Activated CD8-positive, alpha-beta T cell treated with anti-CD3 and anti-CD28 coated beads for 36 hours (primary cell): ENCODE data around the gene SLC29A1. TPM values are rescaled to one million over a fixed set of nuclear protein-coding genes. Genes with fewer than 3 reads are reported as not detected.

Experiments
- ATAC-seq: fragments of 200-7000 bp; cut with Tn5 transposase; one replicate; pipeline ENCODE4 v1.10.0; 2021; ENCODE audit warnings: mild to moderate bottlenecking, moderate library complexity
- CTCF ChIA-PET: fragments of 350-600 bp; sonication (Branson Sonifier 250); formaldehyde crosslinking; loops from one replicate; lab custom pipeline; 2021; ENCODE audit warnings: antibody characterized with exemption; lab: Charles Lee
- POLR2A ChIA-PET: fragments of 350-600 bp; sonication (Branson Sonifier 250); formaldehyde crosslinking; loops from one replicate; lab custom pipeline; 2021; ENCODE audit warnings: antibody characterized with exemption; lab: Charles Lee
- DNase-seq: peaks from one replicate; pipeline ENCODE4 v3.0.0-alpha.2; 2020
- H3K27ac Mint-ChIP-seq: one replicate; pipeline ENCODE4 v1.8.0; 2021; ENCODE audit warnings: mild to moderate bottlenecking, mixed read lengths
- H3K27me3 Mint-ChIP-seq: one replicate; pipeline ENCODE4 v1.8.0; 2021; ENCODE audit warnings: mixed read lengths
- H3K36me3 Mint-ChIP-seq: one replicate; pipeline ENCODE4 v1.8.0; 2021; ENCODE audit warnings: low read depth, mixed read lengths
- H3K4me1 Mint-ChIP-seq: one replicate; pipeline ENCODE4 v1.8.0; 2021; ENCODE audit warnings: low read depth, mixed read lengths
- H3K4me3 Mint-ChIP-seq: one replicate; pipeline ENCODE4 v1.8.0; 2021; ENCODE audit warnings: mild to moderate bottlenecking, moderate library complexity, mixed read lengths
- H3K9me3 Mint-ChIP-seq: one replicate; pipeline ENCODE4 v1.8.0; 2021; ENCODE audit warnings: mixed read lengths
- CTCF ChIP-seq: fragments of 200-600 bp; IDR thresholded peaks from one replicate; pipeline ENCODE4 v1.8.0; 2022; ENCODE audit warnings: antibody characterized with exemption, mild to moderate bottlenecking
- intact Hi-C: fragments of 100-400 bp; cut with micrococcal nuclease; formaldehyde crosslinking; loops from one replicate; pipeline ENCODE4 v1.10.0; 2022
- total RNA-seq, 2 experiments: library from RNA; stranded (reverse); gene quantifications; one replicate each; pipeline ENCODE4 v1.2.3, GENCODE V29; 2021

Gene SLC29A1
- total RNA-seq, 2 experiments from 2014 or later, result 56.1 to 57.4 TPM

DNA sequence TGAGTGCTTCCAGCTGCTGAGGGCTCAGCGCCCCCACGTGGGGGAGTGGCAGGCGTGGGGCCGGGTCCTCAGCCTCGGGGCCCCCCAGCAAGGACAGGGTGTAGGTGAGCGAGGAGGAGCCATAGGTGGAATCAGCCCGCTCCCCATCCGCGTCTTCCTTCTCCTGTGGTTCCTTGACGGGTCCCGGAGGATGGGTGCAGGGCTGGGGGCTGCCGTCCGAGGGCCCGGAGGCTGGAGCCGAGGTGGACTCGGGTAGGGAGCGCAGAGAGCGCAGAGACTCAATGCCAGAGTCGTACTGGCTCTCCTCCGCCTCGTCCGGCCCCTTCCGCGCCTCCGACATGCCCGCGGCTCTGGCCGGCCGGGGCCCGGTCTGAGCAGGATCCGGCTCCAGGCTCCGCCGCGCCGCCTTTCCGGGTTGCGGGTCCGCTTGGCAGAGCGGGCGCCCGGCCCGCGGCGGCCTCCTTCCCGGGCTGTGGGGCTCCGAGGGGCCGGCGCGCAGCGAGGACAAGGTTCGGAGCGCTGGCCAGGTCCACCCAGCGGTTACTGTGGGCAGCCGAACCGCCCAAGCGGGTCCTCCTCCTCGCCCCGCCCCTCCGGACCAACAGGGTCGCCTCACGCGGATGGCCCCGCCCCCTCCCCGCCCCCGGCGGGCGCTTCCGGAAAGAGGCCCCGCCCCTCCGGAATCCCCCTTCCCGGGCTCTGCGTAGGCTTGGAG, 41.8 kb downstream of the SLC29A1 start, which contains the start of gene NFKBIE:
Gene NFKBIE, minus strand, starts transcription at position 545 of the 715 bp plus-strand sequence. Its CDS starts 205 bp downstream, at position 340.
- peaks cover 32% of the 10 kb centered on the region for H3K36me3 Mint-ChIP-seq
- intact Hi-C loops, result loop anchor here (5.0 kb wide), 1 partner anchor 192 kb away; no protein-coding TSS in a partner anchor
- no peaks in the 10 kb centered on the region for H3K9me3 Mint-ChIP-seq
- peak within 1 kb of the TSS; percentile 95 for H3K27ac Mint-ChIP-seq
- peak; percentile 49 for TF ChIP-seq CTCF
- peaks cover 51% of the 10 kb centered on the region for H3K4me1 Mint-ChIP-seq
- peak within 1 kb of the TSS; percentile 95 for H3K4me3 Mint-ChIP-seq
- CTCF ChIA-PET, result interaction anchor here (0.7 to 6.5 kb wide), 9 partner anchors 9 to 93 kb away, joined by 3 to 182 read pairs (median 4); partner anchors contain the start of genes AARS2 and HSP90AB1
- H3K27me3 Mint-ChIP-seq, result peaks cover 16% of the 10 kb centered on the region
- peak; percentile 70 for ATAC-seq
- DNase-seq, result peak; percentile 96
- POLR2A ChIA-PET, result interaction anchor here (1.0 to 17.2 kb wide), 6 partner anchors 10 to 122 kb away, joined by 3 to 486 read pairs (median 14); partner anchors contain the start of genes CDC5L and HSP90AB1

GRCh38 chr6:44265722-44266233, 42.4 kb downstream of the SLC29A1 start:
- H3K36me3 Mint-ChIP-seq, result peaks cover 31% of the 10 kb centered on the region
- POLR2A ChIA-PET, result interaction anchor here (1.9 to 17.2 kb wide), 2 partner anchors 11 to 20 kb away, joined by 4 to 486 read pairs; partner anchors contain the start of gene HSP90AB1
- H3K4me1 Mint-ChIP-seq, result peaks cover 45% of the 10 kb centered on the region
- no peak for DNase-seq
- peak overlapping the region; percentile 95 for H3K27ac Mint-ChIP-seq
- no peaks in the 10 kb centered on the region for H3K9me3 Mint-ChIP-seq
- H3K27me3 Mint-ChIP-seq, result peaks cover 16% of the 10 kb centered on the region
- ATAC-seq, result no peak
- intact Hi-C loops, result loop anchor here (5.0 kb wide), 1 partner anchor 192 kb away; no protein-coding TSS in a partner anchor
- no peak for TF ChIP-seq CTCF
- H3K4me3 Mint-ChIP-seq, result peak overlapping the region; percentile 95
- CTCF ChIA-PET, result interaction anchor here (1.0 to 6.5 kb wide), 4 partner anchors 30 to 71 kb away, joined by 3 to 182 read pairs (median 92); partner anchors contain the start of gene AARS2

GRCh38 chr6:44266347-44266746, 43.0 kb downstream of the SLC29A1 start:
- peak overlapping the region; percentile 95 for H3K4me3 Mint-ChIP-seq
- intact Hi-C loops, result loop anchor here (5.0 kb wide), 1 partner anchor 191 kb away; no protein-coding TSS in a partner anchor
- H3K36me3 Mint-ChIP-seq, result peaks cover 26% of the 10 kb centered on the region
- peak overlapping the region; percentile 77 for H3K27ac Mint-ChIP-seq
- DNase-seq, result peak; percentile 50
- no peak for TF ChIP-seq CTCF
- H3K4me1 Mint-ChIP-seq, result peaks cover 44% of the 10 kb centered on the region
- peaks cover 20% of the 10 kb centered on the region for H3K27me3 Mint-ChIP-seq
- ChIA-PET CTCF (interaction anchor here (0.8 to 6.5 kb wide), 11 partner anchors 10 to 143 kb away, joined by 3 to 182 read pairs (median 12); partner anchors contain the start of genes AARS2, CDC5L, SLC35B2 and SPATS1), POLR2A (interaction anchor here (1.2 to 17.2 kb wide), 4 partner anchors 11 to 159 kb away, joined by 3 to 486 read pairs (median 7); partner anchors contain the start of gene HSP90AB1)
- no peak for ATAC-seq
- H3K9me3 Mint-ChIP-seq, result no peaks in the 10 kb centered on the region

- Mint-ChIP-seq H3K4me3 (no peak overlapping the region), H3K27me3 (peaks cover 26% of the 10 kb centered on the region), H3K27ac (no peak overlapping the region), H3K36me3 (peaks cover 22% of the 10 kb centered on the region), H3K4me1 (peaks cover 37% of the 10 kb centered on the region), H3K9me3 (no peaks in the 10 kb centered on the region)
- POLR2A ChIA-PET, result interaction anchor here (1.2 to 17.2 kb wide), 5 partner anchors 12 to 158 kb away, joined by 3 to 486 read pairs (median 10); partner anchors contain the start of gene HSP90AB1
- ATAC-seq (no peak), DNase-seq (no peak)
- intact Hi-C loops, result loop anchor here (5.0 kb wide), 1 partner anchor 190 kb away; no protein-coding TSS in a partner anchor
- CTCF ChIA-PET, result interaction anchor here (0.8 to 6.5 kb wide), 17 partner anchors 11 to 175 kb away, joined by 3 to 182 read pairs (median 8); partner anchors contain the start of genes AARS2, CDC5L, SLC35B2 and SPATS1
- TF ChIP-seq CTCF, result no peak
Measured at GRCh38 chr6:44267252-44267651, 43.9 kb downstream of the SLC29A1 start.
